Stimulated activated CD8-positive, alpha-beta memory T cell treated with anti-CD3 and anti-CD28 coated beads, Interleukin-15, amount 100 ng/mL, for 24 hours (primary cell): ENCODE data around the gene ARHGEF26.

ENCODE experiments used
- DNase-seq: peaks from one replicate; pipeline ENCODE4 v3.0.0-alpha.2; 2020; ENCODE audit warnings: low read depth

The ARHGEF26 gene

GRCh38 chr3:154119951-154120350 lies 1.2 kb upstream of the ARHGEF26 start:
- no peak for DNase-seq

- DNase-seq = no peak
Measured at GRCh38 chr3:154121701-154122551, 736 bp downstream of the ARHGEF26 start.

- no peak for DNase-seq
Measured at GRCh38 chr3:154122552-154122911, 1.3 kb downstream of the ARHGEF26 start.

- no peak for DNase-seq
Measured at GRCh38 chr3:154122912-154123559, 1.8 kb downstream of the ARHGEF26 start.

- DNase-seq = no peak
Measured at GRCh38 chr3:154123906-154124305, 2.7 kb downstream of the ARHGEF26 start.

GRCh38 chr3:154125378-154126030 lies 4.3 kb downstream of the ARHGEF26 start:
- no peak for DNase-seq

GRCh38 chr3:154126651-154127050 lies 5.5 kb downstream of the ARHGEF26 start:
- DNase-seq = no peak

GRCh38 chr3:154129625-154130024 lies 8.4 kb downstream of the ARHGEF26 start:
- DNase-seq = no peak

- DNase-seq = no peak
Measured at GRCh38 chr3:154130540-154130939, 9.3 kb downstream of the ARHGEF26 start.

GRCh38 chr3:154131830-154132229 lies 10.6 kb downstream of the ARHGEF26 start:
- no peak for DNase-seq

GRCh38 chr3:154132777-154133375 lies 11.7 kb downstream of the ARHGEF26 start:
- no peak for DNase-seq

- no peak for DNase-seq
Measured at GRCh38 chr3:154135511-154136173, 14.5 kb downstream of the ARHGEF26 start.

GRCh38 chr3:154137036-154137435 lies 15.8 kb downstream of the ARHGEF26 start:
- no peak for DNase-seq

- DNase-seq = no peak
Measured at GRCh38 chr3:154139996-154140436, 18.8 kb downstream of the ARHGEF26 start.

- no peak for DNase-seq
Measured at GRCh38 chr3:154142608-154143007, 21.4 kb downstream of the ARHGEF26 start.

GRCh38 chr3:154143873-154144272 lies 22.7 kb downstream of the ARHGEF26 start:
- DNase-seq = no peak

GRCh38 chr3:154144825-154145465 lies 23.8 kb downstream of the ARHGEF26 start:
- DNase-seq = no peak

GRCh38 chr3:154148541-154148940 lies 27.4 kb downstream of the ARHGEF26 start:
- no peak for DNase-seq

- DNase-seq = no peak
Measured at GRCh38 chr3:154149286-154149685, 28.1 kb downstream of the ARHGEF26 start.

GRCh38 chr3:154151969-154152368 lies 30.8 kb downstream of the ARHGEF26 start:
- DNase-seq = no peak

- no peak for DNase-seq
Measured at GRCh38 chr3:154152741-154153140, 31.6 kb downstream of the ARHGEF26 start.
